BLaER1 (cell line): ENCODE measurements around the gene CARS2.
A peak's percentile ranks its signal among the peaks of the same experiment; 100 is the strongest.
"Not testable (repeated sequence)": the region's sequence is repeated elsewhere in the genome, so short reads cannot be mapped to it uniquely, and the experiment has no call there.

Experiments
- H3K27ac ChIP-seq: shearing (Covaris generic); formaldehyde crosslinking; 2 replicates; pipeline ENCODE4 v1.8.1; 2022
- H3K27me3 ChIP-seq: shearing (Covaris generic); formaldehyde crosslinking; 2 replicates; pipeline ENCODE4 v1.8.1; 2022
- H3K36me3 ChIP-seq: shearing (Covaris generic); formaldehyde crosslinking; 2 replicates; pipeline ENCODE4 v1.8.1; 2022
- H3K4me1 ChIP-seq: shearing (Covaris generic); formaldehyde crosslinking; 2 replicates; pipeline ENCODE4 v1.8.1; 2022
- H3K4me2 ChIP-seq: shearing (Covaris generic); formaldehyde crosslinking; 2 replicates; pipeline ENCODE4 v1.8.1; 2022
- H3K4me3 ChIP-seq: shearing (Covaris generic); formaldehyde crosslinking; 2 replicates; pipeline ENCODE4 v1.8.1; 2022
- H3K9ac ChIP-seq: shearing (Covaris generic); formaldehyde crosslinking; 2 replicates; pipeline ENCODE4 v1.8.1; 2022
- H3K9me3 ChIP-seq: shearing (Covaris generic); formaldehyde crosslinking; 2 replicates; pipeline ENCODE4 v1.8.1; 2022
- H4K20me1 ChIP-seq: shearing (Covaris generic); formaldehyde crosslinking; 2 replicates; pipeline ENCODE4 v1.8.1; 2022
- Cebpa-rat ChIP-seq: shearing (Covaris generic); IDR thresholded peaks from 2 replicates; pipeline ENCODE4 v1.8.1; 2022

Gene CARS2, protein sequence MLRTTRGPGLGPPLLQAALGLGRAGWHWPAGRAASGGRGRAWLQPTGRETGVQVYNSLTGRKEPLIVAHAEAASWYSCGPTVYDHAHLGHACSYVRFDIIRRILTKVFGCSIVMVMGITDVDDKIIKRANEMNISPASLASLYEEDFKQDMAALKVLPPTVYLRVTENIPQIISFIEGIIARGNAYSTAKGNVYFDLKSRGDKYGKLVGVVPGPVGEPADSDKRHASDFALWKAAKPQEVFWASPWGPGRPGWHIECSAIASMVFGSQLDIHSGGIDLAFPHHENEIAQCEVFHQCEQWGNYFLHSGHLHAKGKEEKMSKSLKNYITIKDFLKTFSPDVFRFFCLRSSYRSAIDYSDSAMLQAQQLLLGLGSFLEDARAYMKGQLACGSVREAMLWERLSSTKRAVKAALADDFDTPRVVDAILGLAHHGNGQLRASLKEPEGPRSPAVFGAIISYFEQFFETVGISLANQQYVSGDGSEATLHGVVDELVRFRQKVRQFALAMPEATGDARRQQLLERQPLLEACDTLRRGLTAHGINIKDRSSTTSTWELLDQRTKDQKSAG

DNA sequence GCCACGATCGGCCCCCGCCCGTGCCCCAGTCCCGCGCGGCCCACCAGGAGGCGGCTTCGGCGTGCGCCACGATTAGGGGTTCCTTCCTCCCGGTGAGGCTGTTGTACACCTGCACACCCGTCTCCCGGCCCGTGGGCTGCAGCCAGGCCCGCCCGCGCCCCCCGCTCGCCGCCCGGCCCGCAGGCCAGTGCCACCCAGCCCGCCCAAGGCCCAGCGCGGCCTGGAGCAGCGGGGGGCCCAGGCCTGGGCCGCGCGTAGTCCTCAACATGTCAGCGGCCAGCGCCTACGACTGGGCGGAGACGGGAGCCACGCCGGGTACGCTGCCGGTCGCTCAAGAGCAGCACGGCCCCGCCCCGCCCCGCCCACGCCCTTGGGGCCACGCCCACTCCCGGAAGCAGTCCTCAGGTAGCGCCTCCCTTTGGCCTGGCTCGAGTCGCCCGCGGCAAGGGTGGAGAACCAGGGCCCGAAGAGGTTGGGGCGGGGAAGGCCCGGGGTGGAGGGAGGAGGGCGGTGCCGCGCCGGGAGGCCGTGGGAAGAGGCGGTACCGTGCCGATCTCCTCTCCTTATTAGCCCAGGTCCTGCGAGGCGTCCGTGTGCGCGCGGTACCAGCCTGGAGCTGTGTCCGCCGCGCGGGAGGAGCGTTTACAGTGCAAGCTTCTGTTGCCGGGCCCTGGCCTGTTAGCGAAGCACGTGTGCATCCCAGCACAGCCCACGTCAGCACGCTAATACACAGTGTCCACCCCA lies at the start of gene CARS2:
Gene CARS2, minus strand, starts transcription at position 291 of the 744 bp plus-strand sequence. Its CDS starts 23 bp downstream, at position 268.
- H3K27ac ChIP-seq = peak within 1 kb of the TSS; percentile 83
- peaks cover 62% of the 10 kb centered on the region for H3K4me1 ChIP-seq
- peak within 1 kb of the TSS; percentile 91 for H3K9ac ChIP-seq
- H3K9me3 ChIP-seq = no peaks in the 10 kb centered on the region
- peak within 1 kb of the TSS; percentile 91 for H3K4me3 ChIP-seq
- H3K27me3 ChIP-seq = no peaks in the 10 kb centered on the region
- H3K36me3 ChIP-seq = peaks cover 27% of the 10 kb centered on the region
- H4K20me1 ChIP-seq = peaks cover 19% of the 10 kb centered on the region; the same call in 1 of the 2 replicates
- H3K4me2 ChIP-seq = peak within 1 kb of the TSS; percentile 90
- TF ChIP-seq Cebpa-rat = no peak

DNA sequence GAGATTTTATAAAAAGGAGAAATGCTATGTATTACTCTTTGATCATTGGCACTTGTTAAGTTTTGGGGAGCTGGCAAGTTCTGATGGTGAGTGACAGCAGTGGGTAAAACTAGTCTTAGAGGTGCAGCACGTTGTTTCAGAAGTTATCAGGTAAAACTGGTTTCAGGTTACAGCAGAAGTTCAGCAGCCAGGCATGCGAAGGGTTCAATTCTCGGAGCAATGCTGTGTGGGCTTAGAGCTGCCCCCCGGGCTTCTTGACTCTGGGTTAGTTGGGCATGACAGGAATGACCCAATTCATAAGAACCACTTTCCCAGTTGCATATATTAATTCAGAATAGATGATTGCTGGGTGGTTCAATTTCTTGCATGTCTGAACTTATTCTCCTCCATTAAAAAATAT lies 42.4 kb upstream of the CARS2 start:
- Histone ChIP-seq H3K27me3 (no peaks in the 10 kb centered on the region), H4K20me1 (no peaks in the 10 kb centered on the region), H3K36me3 (peaks cover 15% of the 10 kb centered on the region), H3K4me2 (no peak overlapping the region), H3K4me1 (no peaks in the 10 kb centered on the region), H3K27ac (no peak overlapping the region), H3K4me3 (no peak overlapping the region), H3K9me3 (peaks cover 43% of the 10 kb centered on the region), H3K9ac (no peak overlapping the region)
- TF ChIP-seq Cebpa-rat = no peak

DNA sequence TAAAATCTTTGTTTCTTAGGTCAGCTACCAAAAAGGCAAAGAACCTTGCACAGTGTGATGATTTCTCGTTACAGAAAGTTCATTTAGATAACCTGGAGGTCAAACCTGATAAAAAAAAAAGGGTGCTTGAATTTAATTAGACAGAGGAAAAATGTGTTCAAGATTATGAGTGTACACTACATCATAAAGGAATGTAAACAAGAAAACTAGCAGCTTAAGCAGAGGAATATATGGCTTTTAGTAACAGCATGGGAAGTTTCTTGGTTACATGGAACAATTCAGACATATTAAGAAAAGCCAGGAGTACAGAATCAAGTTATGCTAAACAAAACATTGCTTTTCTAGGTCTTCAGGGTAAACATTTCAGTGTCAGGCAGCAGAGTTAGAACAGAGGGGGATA lies 40.5 kb upstream of the CARS2 start:
- Histone ChIP-seq H3K36me3 (peaks cover 17% of the 10 kb centered on the region), H3K27ac (no peak overlapping the region), H3K9me3 (peaks cover 49% of the 10 kb centered on the region), H4K20me1 (no peaks in the 10 kb centered on the region), H3K9ac (no peak overlapping the region), H3K4me2 (no peak overlapping the region), H3K4me3 (no peak overlapping the region), H3K27me3 (no peaks in the 10 kb centered on the region), H3K4me1 (no peaks in the 10 kb centered on the region)
- TF ChIP-seq Cebpa-rat = no peak

DNA sequence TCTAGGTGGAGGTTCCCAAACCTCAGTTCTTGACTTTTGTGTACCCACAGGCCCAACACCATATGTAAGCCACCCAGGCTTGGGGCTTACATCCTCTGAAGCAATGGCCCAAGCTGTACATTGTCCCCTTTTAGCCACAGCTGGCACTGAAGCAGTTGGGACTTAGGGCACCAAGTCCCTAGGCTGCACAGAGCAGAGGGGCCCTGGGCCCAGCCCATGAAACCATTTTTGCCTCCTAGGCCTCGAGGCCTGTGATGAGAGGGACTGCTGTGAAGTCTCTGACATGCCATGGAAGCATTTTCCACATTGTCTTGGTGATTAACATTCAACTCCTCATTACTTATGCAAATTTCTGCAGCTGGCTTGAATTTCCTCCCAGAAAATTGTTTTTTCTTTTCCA lies 37.8 kb upstream of the CARS2 start:
- Histone ChIP-seq H3K27me3 (no peaks in the 10 kb centered on the region), H3K27ac (no peak overlapping the region), H3K36me3 (peaks cover 13% of the 10 kb centered on the region), H3K4me1 (no peaks in the 10 kb centered on the region), H3K4me2 (no peak overlapping the region), H3K9me3 (peaks cover 52% of the 10 kb centered on the region), H4K20me1 (no peaks in the 10 kb centered on the region), H3K9ac (no peak overlapping the region), H3K4me3 (no peak overlapping the region)
- no peak for TF ChIP-seq Cebpa-rat

DNA sequence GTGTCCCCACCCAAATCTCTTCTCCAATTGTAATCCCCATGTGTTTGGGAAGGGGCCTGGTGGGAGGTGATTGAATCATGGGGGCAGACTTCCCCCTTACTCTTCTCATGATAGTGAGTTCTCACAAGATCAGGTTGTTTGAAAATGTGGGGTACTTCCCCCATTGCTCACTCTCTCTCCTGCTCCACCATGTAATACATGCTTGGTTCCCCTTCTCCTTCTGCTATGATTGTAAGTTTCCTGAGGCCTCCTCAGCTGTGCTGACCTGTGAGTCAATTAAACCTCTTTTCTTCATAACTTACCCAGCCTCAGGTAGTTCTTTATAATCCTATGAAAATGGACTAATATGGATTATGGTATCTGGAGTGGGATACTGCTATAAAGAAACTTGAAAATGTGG lies 31.6 kb upstream of the CARS2 start:
- Histone ChIP-seq H3K27me3 (no peaks in the 10 kb centered on the region), H3K4me2 (no peak overlapping the region), H3K27ac (no peak overlapping the region), H3K36me3 (peaks cover under 1% of the 10 kb centered on the region; the same call in 1 of the 2 replicates), H3K9me3 (peaks cover 39% of the 10 kb centered on the region), H3K4me3 (no peak overlapping the region), H4K20me1 (no peaks in the 10 kb centered on the region), H3K4me1 (no peaks in the 10 kb centered on the region), H3K9ac (no peak overlapping the region)
- TF ChIP-seq Cebpa-rat = no peak

DNA sequence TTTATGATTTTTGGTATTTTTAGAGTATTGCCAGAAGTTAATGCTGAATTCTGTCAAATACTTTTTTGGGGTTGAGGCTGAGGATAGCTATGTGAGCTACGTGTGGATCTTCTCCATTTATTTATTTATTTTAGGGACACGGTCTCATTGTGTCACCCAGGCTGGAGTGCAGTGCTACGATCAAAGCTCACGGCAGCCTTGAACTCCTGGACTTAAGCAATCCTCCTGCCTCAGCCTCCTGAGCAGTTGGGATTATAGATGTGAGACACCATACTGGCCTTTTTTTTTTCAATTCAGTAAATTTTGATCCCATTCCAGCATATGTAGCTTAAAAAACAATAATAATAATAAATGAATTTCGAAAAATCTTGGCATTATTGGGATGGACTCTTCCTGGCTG lies 28.6 kb upstream of the CARS2 start:
- no peak overlapping the region for H3K9ac ChIP-seq
- peaks cover 7% of the 10 kb centered on the region for H3K4me1 ChIP-seq
- H3K27ac ChIP-seq = no peak overlapping the region
- H3K27me3 ChIP-seq = no peaks in the 10 kb centered on the region
- H3K36me3 ChIP-seq = peaks cover 11% of the 10 kb centered on the region; the same call in 1 of the 2 replicates
- H3K4me3 ChIP-seq = no peak overlapping the region
- no peak overlapping the region for H3K4me2 ChIP-seq
- no peak for TF ChIP-seq Cebpa-rat
- peaks cover 27% of the 10 kb centered on the region for H3K9me3 ChIP-seq
- no peaks in the 10 kb centered on the region for H4K20me1 ChIP-seq

DNA sequence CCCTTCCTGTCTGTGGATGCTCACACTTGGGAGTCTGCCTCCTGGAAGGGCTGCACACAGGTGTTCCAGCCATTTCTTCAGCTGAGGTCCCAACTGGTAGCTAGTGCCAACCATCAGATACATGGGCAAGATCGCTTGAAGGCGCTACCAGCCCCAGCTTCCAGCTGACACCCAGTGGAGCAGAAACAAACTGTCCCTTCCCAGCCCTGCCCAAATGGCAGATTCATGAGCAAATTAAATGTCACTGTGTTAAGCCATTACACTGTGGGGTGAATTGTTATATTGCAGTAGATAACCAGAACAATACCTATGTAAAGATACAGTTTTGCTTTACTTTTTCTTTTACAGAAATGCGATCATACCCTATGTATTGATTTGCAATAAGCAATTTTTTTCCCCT lies 25.2 kb upstream of the CARS2 start:
- no peak for TF ChIP-seq Cebpa-rat
- peaks cover 41% of the 10 kb centered on the region for H3K4me1 ChIP-seq
- H3K9me3 ChIP-seq = peaks cover 4% of the 10 kb centered on the region; the same call in 1 of the 2 replicates
- no peak overlapping the region for H3K4me3 ChIP-seq
- H3K9ac ChIP-seq = no peak overlapping the region
- H3K27ac ChIP-seq = no peak overlapping the region
- H3K27me3 ChIP-seq = no peaks in the 10 kb centered on the region
- no peaks in the 10 kb centered on the region for H4K20me1 ChIP-seq
- no peak overlapping the region for H3K4me2 ChIP-seq
- peaks cover 11% of the 10 kb centered on the region; the same call in 1 of the 2 replicates for H3K36me3 ChIP-seq

DNA sequence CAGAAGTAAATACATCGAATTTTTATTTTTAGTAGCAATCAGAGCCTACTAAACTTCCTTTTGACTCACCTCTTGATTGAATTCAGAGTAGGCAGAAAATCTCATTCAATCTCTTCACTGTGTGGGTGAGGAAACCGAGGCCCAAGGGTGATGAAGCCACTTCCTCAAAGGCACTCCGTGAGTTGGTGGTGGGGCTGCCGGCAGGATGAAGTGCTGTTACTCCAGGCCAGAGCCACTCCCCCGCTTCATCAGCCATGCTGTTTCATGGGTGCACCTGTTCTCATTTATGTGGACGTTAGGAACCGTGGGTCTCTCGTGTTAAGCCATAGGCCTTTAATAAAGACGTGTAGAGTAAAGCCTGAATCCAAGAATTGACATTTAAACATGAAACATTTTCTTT lies 20.8 kb upstream of the CARS2 start:
- H3K27ac ChIP-seq = no peak overlapping the region
- peak overlapping the region; percentile 46 for H3K4me2 ChIP-seq
- peaks cover 13% of the 10 kb centered on the region for H3K36me3 ChIP-seq
- H3K4me1 ChIP-seq = peaks cover 42% of the 10 kb centered on the region
- H3K9ac ChIP-seq = no peak overlapping the region
- peaks cover 4% of the 10 kb centered on the region; the same call in 1 of the 2 replicates for H3K9me3 ChIP-seq
- H4K20me1 ChIP-seq = peaks cover 25% of the 10 kb centered on the region
- H3K4me3 ChIP-seq = no peak overlapping the region
- no peak for TF ChIP-seq Cebpa-rat
- H3K27me3 ChIP-seq = no peaks in the 10 kb centered on the region

DNA sequence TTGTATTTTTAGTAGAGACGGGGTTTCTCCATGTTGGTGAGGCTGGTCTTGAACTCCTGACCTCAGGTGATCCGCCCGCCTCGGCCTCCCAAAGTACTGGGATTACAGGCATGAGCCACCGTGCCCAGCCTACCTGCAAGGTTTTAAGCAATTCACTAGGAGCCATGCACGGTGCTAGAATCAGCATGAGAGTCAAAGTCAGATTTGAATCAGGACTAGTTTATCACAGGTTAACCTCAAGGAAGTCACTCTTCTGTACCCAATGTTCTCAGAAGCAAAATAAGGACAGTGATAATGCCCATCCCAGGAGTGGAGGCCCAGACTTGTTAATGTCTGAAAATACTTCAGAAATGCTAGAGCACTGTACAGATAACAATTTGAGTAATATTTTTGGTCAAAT lies 20.2 kb upstream of the CARS2 start:
- not testable (repeated sequence) for H3K9ac ChIP-seq, H3K4me3 ChIP-seq, H3K27ac ChIP-seq, H3K9me3 ChIP-seq, H3K27me3 ChIP-seq
- peak overlapping the region; percentile 46 for H3K4me2 ChIP-seq
- peaks cover 42% of the 10 kb centered on the region for H3K4me1 ChIP-seq
- H4K20me1 ChIP-seq = peaks cover 31% of the 10 kb centered on the region
- H3K36me3 ChIP-seq = peaks cover 19% of the 10 kb centered on the region

DNA sequence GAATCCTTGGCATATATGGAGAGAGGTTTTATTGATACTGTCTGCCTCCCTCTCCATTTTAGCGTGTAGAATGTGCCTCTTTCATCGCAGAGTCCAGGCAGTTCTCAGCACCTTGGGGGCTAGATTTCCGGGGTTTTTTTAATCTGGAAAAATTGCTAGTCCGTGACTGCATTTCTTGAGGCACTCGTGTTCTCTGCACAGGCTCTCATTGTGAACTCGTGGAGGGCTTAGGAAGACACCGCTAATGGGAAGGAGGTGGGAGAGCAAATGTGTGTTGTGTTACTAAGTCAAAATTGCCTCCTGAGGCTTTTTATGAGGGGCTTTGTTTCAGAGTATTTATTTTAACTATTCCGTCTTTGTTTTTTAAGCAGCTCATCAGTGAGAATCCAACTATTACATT lies 17.7 kb upstream of the CARS2 start:
- no peak overlapping the region for H3K4me3 ChIP-seq
- H3K4me1 ChIP-seq = peaks cover 25% of the 10 kb centered on the region
- H3K27me3 ChIP-seq = no peaks in the 10 kb centered on the region
- H3K9ac ChIP-seq = no peak overlapping the region
- H3K4me2 ChIP-seq = no peak overlapping the region
- TF ChIP-seq Cebpa-rat = no peak
- no peak overlapping the region for H3K27ac ChIP-seq
- H4K20me1 ChIP-seq = peaks cover 57% of the 10 kb centered on the region
- no peaks in the 10 kb centered on the region for H3K9me3 ChIP-seq
- peaks cover 34% of the 10 kb centered on the region for H3K36me3 ChIP-seq
